Effector memory CD4-positive, alpha-beta T cell (primary cell): ENCODE measurements around the gene POLD3.

Experiments
- DNase-seq, 3 donors: peaks; one replicate each; pipeline ENCODE4 v3.0.0-alpha.2; 2020
- H3K27ac ChIP-seq: 2 replicates; pipeline ENCODE4 v1.7.0; 2013; ENCODE audit warnings: mild to moderate bottlenecking, low read length, moderate library complexity; ENCODE audit not compliant: insufficient read depth, poor library complexity, severe bottlenecking
- H3K27me3 ChIP-seq: replicated peaks from 2 replicates; pipeline ENCODE4 v1.7.0; 2013; ENCODE audit warnings: mild to moderate bottlenecking, low read length; ENCODE audit not compliant: insufficient read depth, control insufficient read depth, poor library complexity, severe bottlenecking
- H3K36me3 ChIP-seq: 2 replicates; pipeline ENCODE4 v1.7.0; 2013; ENCODE audit warnings: mild to moderate bottlenecking, low read length, moderate library complexity; ENCODE audit not compliant: control insufficient read depth, insufficient read depth
- H3K4me1 ChIP-seq: 2 replicates; pipeline ENCODE4 v1.7.0; 2013; ENCODE audit warnings: low read length, mild to moderate bottlenecking; ENCODE audit not compliant: control insufficient read depth, insufficient read depth, poor library complexity, severe bottlenecking
- H3K4me3 ChIP-seq: 2 replicates; pipeline ENCODE4 v1.7.0; 2013; ENCODE audit warnings: low read length, low read depth, mild to moderate bottlenecking; ENCODE audit not compliant: insufficient read depth, poor library complexity, severe bottlenecking
- H3K9me3 ChIP-seq: 2 replicates; pipeline ENCODE4 v1.7.0; 2013; ENCODE audit warnings: mild to moderate bottlenecking, low read length, moderate library complexity; ENCODE audit not compliant: control insufficient read depth

The POLD3 gene

GRCh38 chr11:74634537-74634936 lies 42.2 kb downstream of the POLD3 start:
- no peak for DNase-seq
- H3K4me3 ChIP-seq = no peak overlapping the region
- no peaks in the 10 kb centered on the region for H3K4me1 ChIP-seq

GRCh38 chr11:74636630-74637184 lies 44.3 kb downstream of the POLD3 start:
- no peak overlapping the region for H3K4me3 ChIP-seq
- no peaks in the 10 kb centered on the region for H3K4me1 ChIP-seq
- no peak overlapping the region for H3K27ac ChIP-seq
- no peaks in the 10 kb centered on the region for H3K27me3 ChIP-seq
- no peaks in the 10 kb centered on the region for H3K9me3 ChIP-seq
- no peak for DNase-seq
- H3K36me3 ChIP-seq = peaks cover 45% of the 10 kb centered on the region

More at GRCh38 chr11:74634537-74634936, 42.2 kb downstream of the POLD3 start:
- no peaks in the 10 kb centered on the region for H3K9me3 ChIP-seq
- H3K27ac ChIP-seq = no peak overlapping the region
- no peaks in the 10 kb centered on the region for H3K27me3 ChIP-seq
- H3K36me3 ChIP-seq = peaks cover 25% of the 10 kb centered on the region

GRCh38 chr11:74637700-74638099 lies 45.3 kb downstream of the POLD3 start:
- no peak overlapping the region for H3K27ac ChIP-seq
- H3K4me1 ChIP-seq = no peaks in the 10 kb centered on the region
- H3K9me3 ChIP-seq = no peaks in the 10 kb centered on the region
- no peak overlapping the region for H3K4me3 ChIP-seq
- H3K36me3 ChIP-seq = peaks cover 50% of the 10 kb centered on the region
- no peak for DNase-seq
- H3K27me3 ChIP-seq = no peaks in the 10 kb centered on the region

GRCh38 chr11:74638869-74639268 lies 46.5 kb downstream of the POLD3 start:
- Histone ChIP-seq H3K27ac (no peak overlapping the region), H3K27me3 (no peaks in the 10 kb centered on the region), H3K36me3 (peaks cover 50% of the 10 kb centered on the region), H3K4me1 (no peaks in the 10 kb centered on the region), H3K9me3 (no peaks in the 10 kb centered on the region), H3K4me3 (no peak overlapping the region)
- no peak for DNase-seq

GRCh38 chr11:74639533-74639932 lies 47.2 kb downstream of the POLD3 start:
- Histone ChIP-seq H3K36me3 (peaks cover 49% of the 10 kb centered on the region), H3K27ac (no peak overlapping the region), H3K9me3 (no peaks in the 10 kb centered on the region), H3K4me3 (no peak overlapping the region), H3K27me3 (no peaks in the 10 kb centered on the region), H3K4me1 (no peaks in the 10 kb centered on the region)
- DNase-seq = no peak

- Histone ChIP-seq H3K27me3 (no peaks in the 10 kb centered on the region), H3K4me1 (no peaks in the 10 kb centered on the region), H3K9me3 (no peaks in the 10 kb centered on the region), H3K27ac (no peak overlapping the region), H3K36me3 (peaks cover 31% of the 10 kb centered on the region), H3K4me3 (no peak overlapping the region)
- DNase-seq = no peak
These were observed 48.9 kb downstream of the POLD3 start for GRCh38 chr11:74641289-74641688.

GRCh38 chr11:74641905-74642304 lies 49.5 kb downstream of the POLD3 start:
- H3K4me3 ChIP-seq = no peak overlapping the region
- no peaks in the 10 kb centered on the region for H3K9me3 ChIP-seq
- peaks cover 30% of the 10 kb centered on the region for H3K36me3 ChIP-seq
- no peak overlapping the region for H3K27ac ChIP-seq
- no peak for DNase-seq
- no peaks in the 10 kb centered on the region for H3K27me3 ChIP-seq
- no peaks in the 10 kb centered on the region for H3K4me1 ChIP-seq

GRCh38 chr11:74642912-74643311 lies 50.5 kb downstream of the POLD3 start:
- no peaks in the 10 kb centered on the region for H3K9me3 ChIP-seq
- H3K36me3 ChIP-seq = peaks cover 30% of the 10 kb centered on the region
- H3K4me3 ChIP-seq = no peak overlapping the region
- no peaks in the 10 kb centered on the region for H3K4me1 ChIP-seq
- no peak for DNase-seq
- H3K27me3 ChIP-seq = no peaks in the 10 kb centered on the region
- H3K27ac ChIP-seq = no peak overlapping the region

- no peak for DNase-seq
- Histone ChIP-seq H3K27me3 (no peaks in the 10 kb centered on the region), H3K9me3 (no peaks in the 10 kb centered on the region), H3K36me3 (peaks cover 30% of the 10 kb centered on the region), H3K4me3 (no peak overlapping the region), H3K27ac (no peak overlapping the region), H3K4me1 (no peaks in the 10 kb centered on the region)
These were observed 51.7 kb downstream of the POLD3 start for GRCh38 chr11:74644081-74644480.

- no peaks in the 10 kb centered on the region for H3K4me1 ChIP-seq
These were observed 53.8 kb downstream of the POLD3 start for GRCh38 chr11:74646215-74646614.

More at GRCh38 chr11:74646215-74646614, 53.8 kb downstream of the POLD3 start:
- Histone ChIP-seq H3K27me3 (no peaks in the 10 kb centered on the region), H3K27ac (no peak overlapping the region), H3K9me3 (no peaks in the 10 kb centered on the region), H3K36me3 (peaks cover 10% of the 10 kb centered on the region), H3K4me3 (no peak overlapping the region)
- no peak for DNase-seq
